ENCODE data around the gene VIPR1. TPM values are rescaled to one million over a fixed set of nuclear protein-coding genes. Genes with fewer than 3 reads are reported as not detected.

The VIPR1 gene
- total RNA-seq, 1 experiment from 2014 or later: 19.2 TPM

DNA sequence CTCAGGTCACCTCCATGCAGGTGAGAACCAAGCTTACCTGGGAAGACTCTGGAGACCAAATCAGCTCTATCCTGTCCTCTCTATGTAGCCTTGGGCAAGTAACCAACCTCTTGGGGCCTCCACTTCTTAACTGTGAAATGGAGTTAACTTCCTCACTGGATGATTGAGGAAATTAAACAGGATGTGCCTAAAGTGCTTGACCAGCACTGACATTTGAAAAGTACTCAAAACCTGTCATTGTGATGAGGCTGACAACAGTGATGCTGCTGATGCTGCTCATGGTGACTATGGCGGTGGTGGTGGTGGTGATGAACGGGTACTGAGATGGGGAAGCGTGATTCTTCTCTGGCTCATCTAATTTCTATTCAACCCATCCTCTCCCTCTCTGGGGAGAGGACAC is 22.3 kb downstream of the VIPR1 start:
- no peaks in the 10 kb centered on the region for H3K27me3 Mint-ChIP-seq (ENCODE audit: unreplicated experiment)

DNA sequence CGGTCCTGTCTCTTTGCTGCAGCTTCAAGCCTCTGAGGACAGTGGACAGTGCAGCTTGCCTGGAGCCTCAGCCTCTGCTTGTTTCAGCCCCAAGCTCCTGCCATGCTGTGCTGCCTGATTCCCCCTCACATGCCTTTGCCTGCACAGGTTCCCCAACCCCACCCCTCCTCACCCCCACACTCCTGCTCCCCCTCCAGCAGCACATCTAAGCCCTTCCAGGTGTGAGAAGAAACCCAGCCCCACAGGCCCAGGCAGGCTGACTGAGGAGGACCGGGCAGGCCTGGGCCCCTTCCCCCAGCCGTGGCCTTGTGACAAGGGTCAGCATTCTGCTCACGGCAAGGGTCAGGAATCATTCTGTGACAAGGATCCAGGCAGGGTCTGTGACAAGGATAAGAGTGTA is 22.8 kb downstream of the VIPR1 start:
- Mint-ChIP-seq H3K4me3 (ENCODE audit: low read depth, unreplicated experiment) (no peak overlapping the region), H3K9me3 (ENCODE audit: low read depth, unreplicated experiment) (no peaks in the 10 kb centered on the region), H3K27me3 (ENCODE audit: unreplicated experiment) (no peaks in the 10 kb centered on the region), H3K27ac (ENCODE audit: unreplicated experiment) (no peak overlapping the region), H3K36me3 (ENCODE audit: insufficient read depth, unreplicated experiment) (no peaks in the 10 kb centered on the region), H3K4me1 (ENCODE audit: low read depth, unreplicated experiment) (no peaks in the 10 kb centered on the region)
- TF ChIP-seq, protein P1, sequence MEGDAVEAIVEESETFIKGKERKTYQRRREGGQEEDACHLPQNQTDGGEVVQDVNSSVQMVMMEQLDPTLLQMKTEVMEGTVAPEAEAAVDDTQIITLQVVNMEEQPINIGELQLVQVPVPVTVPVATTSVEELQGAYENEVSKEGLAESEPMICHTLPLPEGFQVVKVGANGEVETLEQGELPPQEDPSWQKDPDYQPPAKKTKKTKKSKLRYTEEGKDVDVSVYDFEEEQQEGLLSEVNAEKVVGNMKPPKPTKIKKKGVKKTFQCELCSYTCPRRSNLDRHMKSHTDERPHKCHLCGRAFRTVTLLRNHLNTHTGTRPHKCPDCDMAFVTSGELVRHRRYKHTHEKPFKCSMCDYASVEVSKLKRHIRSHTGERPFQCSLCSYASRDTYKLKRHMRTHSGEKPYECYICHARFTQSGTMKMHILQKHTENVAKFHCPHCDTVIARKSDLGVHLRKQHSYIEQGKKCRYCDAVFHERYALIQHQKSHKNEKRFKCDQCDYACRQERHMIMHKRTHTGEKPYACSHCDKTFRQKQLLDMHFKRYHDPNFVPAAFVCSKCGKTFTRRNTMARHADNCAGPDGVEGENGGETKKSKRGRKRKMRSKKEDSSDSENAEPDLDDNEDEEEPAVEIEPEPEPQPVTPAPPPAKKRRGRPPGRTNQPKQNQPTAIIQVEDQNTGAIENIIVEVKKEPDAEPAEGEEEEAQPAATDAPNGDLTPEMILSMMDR (IDR thresholded peaks at IDR 0.05; ENCODE audit: unreplicated experiment): no peak
- intact Hi-C loops (cut with micrococcal nuclease; ENCODE audit: unreplicated experiment): no loop called here
- no peak for DNase-seq
- CTCF ChIA-PET: no interaction called here
- BruUV-seq (replicated peaks): no TSS peak

More for the DNA sequence above, 22.3 kb downstream of the VIPR1 start:
- Mint-ChIP-seq H3K4me1 (ENCODE audit: low read depth, unreplicated experiment) (no peaks in the 10 kb centered on the region), H3K9me3 (ENCODE audit: low read depth, unreplicated experiment) (no peaks in the 10 kb centered on the region), H3K36me3 (ENCODE audit: insufficient read depth, unreplicated experiment) (no peaks in the 10 kb centered on the region), H3K27ac (ENCODE audit: unreplicated experiment) (no peak overlapping the region), H3K4me3 (ENCODE audit: low read depth, unreplicated experiment) (no peak overlapping the region)
- TF ChIP-seq, protein P1 (IDR thresholded peaks at IDR 0.05; ENCODE audit: unreplicated experiment): no peak
- CTCF ChIA-PET: no interaction called here
- DNase-seq: no peak
- no TSS peak for BruUV-seq (replicated peaks)
- intact Hi-C loops (cut with micrococcal nuclease; ENCODE audit: unreplicated experiment): no loop called here

GRCh38 chr3:42525736-42526345 is 23.4 kb downstream of the VIPR1 start:
- DNase-seq: no peak
- TF ChIP-seq, protein P1 (IDR thresholded peaks at IDR 0.05; ENCODE audit: unreplicated experiment): no peak
- CTCF ChIA-PET: no interaction called here
- H3K9me3 Mint-ChIP-seq (ENCODE audit: low read depth, unreplicated experiment): no peaks in the 10 kb centered on the region
- H3K36me3 Mint-ChIP-seq (ENCODE audit: insufficient read depth, unreplicated experiment): no peaks in the 10 kb centered on the region
- intact Hi-C loops (cut with micrococcal nuclease; ENCODE audit: unreplicated experiment): no loop called here
- no peak overlapping the region for H3K4me3 Mint-ChIP-seq (ENCODE audit: low read depth, unreplicated experiment)
- no peaks in the 10 kb centered on the region for H3K4me1 Mint-ChIP-seq (ENCODE audit: low read depth, unreplicated experiment)
- BruUV-seq (replicated peaks): no TSS peak
- H3K27me3 Mint-ChIP-seq (ENCODE audit: unreplicated experiment): no peaks in the 10 kb centered on the region
- H3K27ac Mint-ChIP-seq (ENCODE audit: unreplicated experiment): no peak overlapping the region

- CTCF ChIA-PET: no interaction called here
- H3K27me3 Mint-ChIP-seq (ENCODE audit: unreplicated experiment): no peaks in the 10 kb centered on the region
- H3K9me3 Mint-ChIP-seq (ENCODE audit: low read depth, unreplicated experiment): no peaks in the 10 kb centered on the region
- no peak overlapping the region for H3K4me3 Mint-ChIP-seq (ENCODE audit: low read depth, unreplicated experiment)
- no peak for DNase-seq
- BruUV-seq (replicated peaks): no TSS peak
- no peak overlapping the region for H3K27ac Mint-ChIP-seq (ENCODE audit: unreplicated experiment)
- no peaks in the 10 kb centered on the region for H3K36me3 Mint-ChIP-seq (ENCODE audit: insufficient read depth, unreplicated experiment)
- TF ChIP-seq, protein P1 (IDR thresholded peaks at IDR 0.05; ENCODE audit: unreplicated experiment): no peak
- intact Hi-C loops (cut with micrococcal nuclease; ENCODE audit: unreplicated experiment): no loop called here
- no peaks in the 10 kb centered on the region for H3K4me1 Mint-ChIP-seq (ENCODE audit: low read depth, unreplicated experiment)
Measured at GRCh38 chr3:42526616-42527367, 24.3 kb downstream of the VIPR1 start.
